OCI-LY7 (cell line): ENCODE measurements around the gene TRAPPC1. TPM values are rescaled to one million over a fixed set of nuclear protein-coding genes. Genes with fewer than 3 reads are reported as not detected.
A peak's percentile ranks its signal among the peaks of the same experiment; 100 is the strongest.

Experiments used
- BruUV-seq: library from RNA; stranded (reverse); fragments of 400-500 nt; replicated peaks from 2 replicates; lab custom pipeline; 2021; lab: Mats Ljungman, UMichigan
- CTCF ChIA-PET: fragments of 300-600 bp; sonication (Branson Sonifier 250); formaldehyde crosslinking; loops from one replicate; lab custom pipeline; 2022; ENCODE audit warnings: antibody characterized with exemption; ENCODE audit not compliant: unreplicated experiment; lab: Charles Lee
- POLR2A ChIA-PET: fragments of 300-600 bp; sonication (Branson Sonifier 250); formaldehyde crosslinking; loops from one replicate; lab custom pipeline; 2022; ENCODE audit warnings: antibody characterized with exemption; lab: Charles Lee
- DNase-seq: peaks from one replicate; pipeline ENCODE4 v3.0.0-alpha.2; 2015; ENCODE audit warnings: low spot score
- H2AFZ ChIP-seq: fragments of 200-600 bp; sonication (generic), shearing (Covaris generic); 2 replicates; pipeline ENCODE4 v1.6.1; 2014; ENCODE audit warnings: mild to moderate bottlenecking, antibody characterized with exemption, low read length, moderate library complexity
- H3K27ac ChIP-seq: fragments of 200-600 bp; sonication (generic); 2 replicates; pipeline ENCODE4 v1.5.1; 2014; ENCODE audit warnings: mixed run types, low read depth, mild to moderate bottlenecking, moderate library complexity, low read length, inconsistent platforms; ENCODE audit not compliant: poor library complexity, severe bottlenecking
- H3K36me3 ChIP-seq: fragments of 200-600 bp; sonication (generic); 2 replicates; pipeline ENCODE4 v1.6.1; 2014; ENCODE audit warnings: mild to moderate bottlenecking, antibody characterized with exemption, low read length, moderate library complexity, mixed read lengths; ENCODE audit not compliant: insufficient read depth
- H3K4me1 ChIP-seq: fragments of 200-600 bp; sonication (generic); 2 replicates; pipeline ENCODE4 v1.5.1; 2014; ENCODE audit warnings: mild to moderate bottlenecking, low read length; ENCODE audit not compliant: insufficient read depth, poor library complexity, severe bottlenecking
- H3K4me2 ChIP-seq: fragments of 200-600 bp; sonication (generic); 2 replicates; pipeline ENCODE4 v1.6.1; 2014; ENCODE audit warnings: mild to moderate bottlenecking, low read length
- H3K4me3 ChIP-seq: fragments of 200-600 bp; sonication (generic); 2 replicates; pipeline ENCODE4 v1.5.1; 2014; ENCODE audit warnings: mild to moderate bottlenecking, low read depth, low read length; ENCODE audit not compliant: poor library complexity, severe bottlenecking
- H3K79me2 ChIP-seq: fragments of 200-600 bp; sonication (generic); 2 replicates; pipeline ENCODE4 v1.6.1; 2016; ENCODE audit warnings: low read depth, mild to moderate bottlenecking, low read length, moderate library complexity, mixed read lengths; ENCODE audit not compliant: insufficient read depth
- H3K9me2 ChIP-seq: fragments of 200-600 bp; sonication (generic); 2 replicates; pipeline ENCODE4 v1.6.1; 2016; ENCODE audit warnings: mild to moderate bottlenecking, low read length, mixed read lengths; ENCODE audit not compliant: insufficient read depth
- H3K9me3 ChIP-seq: fragments of 200-600 bp; sonication (generic); 2 replicates; pipeline ENCODE4 v1.6.1; 2014; ENCODE audit warnings: mild to moderate bottlenecking, mixed run types, low read length, mixed read lengths
- H4K20me1 ChIP-seq: fragments of 200-600 bp; sonication (generic); 2 replicates; pipeline ENCODE4 v1.6.1; 2014; ENCODE audit warnings: mild to moderate bottlenecking, antibody characterized with exemption, low read length, moderate library complexity, mixed read lengths; ENCODE audit not compliant: insufficient read depth
- CTCF ChIP-seq: fragments of 200-600 bp; sonication (generic); conservative IDR thresholded peaks from 2 replicates; pipeline ENCODE4 v1.5.1; 2014; ENCODE audit warnings: mild to moderate bottlenecking, antibody characterized with exemption, low read length, moderate library complexity, mixed read lengths
- EZH2phosphoT487 ChIP-seq: fragments of 200-600 bp; sonication (generic); IDR thresholded peaks from 2 replicates; pipeline ENCODE4 v1.6.1; 2018; ENCODE audit warnings: low read depth, borderline replicate concordance, mild to moderate bottlenecking, mixed run types, antibody characterized with exemption, low read length, moderate library complexity, mixed read lengths
- intact Hi-C: fragments of 100-400 bp; cut with micrococcal nuclease; formaldehyde crosslinking; loops from one replicate; pipeline ENCODE4 v1.10.0; 2022; ENCODE audit not compliant: unreplicated experiment
- total RNA-seq, 2 experiments: library from RNA; depleted of rRNA in 1 of 2; stranded (reverse); fragments of >200 nt in 1 of 2; shearing (Covaris generic) in 1 of 2; gene quantifications; 2 replicates each; pipeline ENCODE4 v1.2.3, GENCODE V29; 2014 to 2022

Gene TRAPPC1
- total RNA-seq, 2 experiments from 2014 or later: 40.2 to 150 TPM

DNA sequence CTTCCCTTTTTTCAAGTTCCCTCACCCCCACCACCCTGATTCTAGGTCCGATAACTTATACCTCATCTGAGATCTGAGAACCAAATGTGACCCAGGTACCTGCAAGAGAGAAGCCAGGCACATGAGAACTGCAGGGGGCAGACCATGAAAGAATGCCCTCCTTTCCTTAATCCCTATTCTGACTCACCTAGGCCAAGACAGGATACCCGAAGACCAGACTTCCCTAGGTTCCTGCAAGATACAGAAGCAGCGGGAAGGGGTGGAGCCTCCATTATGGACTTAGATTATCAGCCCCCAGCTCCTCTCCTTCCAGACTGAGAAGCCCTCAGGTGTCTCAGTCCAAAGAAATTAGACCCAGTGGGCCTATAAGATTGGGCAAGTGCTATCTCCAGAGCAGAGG lies 4.2 kb downstream of the TRAPPC1 start:
- intact Hi-C loops: no loop called here
- ChIA-PET POLR2A (no interaction called here), CTCF (no interaction called here)
- TF ChIP-seq CTCF (no peak), EZH2phosphoT487 (no peak)
- no TSS peak for BruUV-seq
- Histone ChIP-seq H3K9me3 (no peaks in the 10 kb centered on the region), H4K20me1 (no peaks in the 10 kb centered on the region), H3K79me2 (peaks cover 15% of the 10 kb centered on the region), H3K27ac (no peak overlapping the region), H3K36me3 (peaks cover 15% of the 10 kb centered on the region), H2AFZ (no peak overlapping the region), H3K4me2 (no peak overlapping the region), H3K4me1 (peaks cover 8% of the 10 kb centered on the region), H3K4me3 (no peak overlapping the region), H3K9me2 (no peaks in the 10 kb centered on the region)
- no peak for DNase-seq

DNA sequence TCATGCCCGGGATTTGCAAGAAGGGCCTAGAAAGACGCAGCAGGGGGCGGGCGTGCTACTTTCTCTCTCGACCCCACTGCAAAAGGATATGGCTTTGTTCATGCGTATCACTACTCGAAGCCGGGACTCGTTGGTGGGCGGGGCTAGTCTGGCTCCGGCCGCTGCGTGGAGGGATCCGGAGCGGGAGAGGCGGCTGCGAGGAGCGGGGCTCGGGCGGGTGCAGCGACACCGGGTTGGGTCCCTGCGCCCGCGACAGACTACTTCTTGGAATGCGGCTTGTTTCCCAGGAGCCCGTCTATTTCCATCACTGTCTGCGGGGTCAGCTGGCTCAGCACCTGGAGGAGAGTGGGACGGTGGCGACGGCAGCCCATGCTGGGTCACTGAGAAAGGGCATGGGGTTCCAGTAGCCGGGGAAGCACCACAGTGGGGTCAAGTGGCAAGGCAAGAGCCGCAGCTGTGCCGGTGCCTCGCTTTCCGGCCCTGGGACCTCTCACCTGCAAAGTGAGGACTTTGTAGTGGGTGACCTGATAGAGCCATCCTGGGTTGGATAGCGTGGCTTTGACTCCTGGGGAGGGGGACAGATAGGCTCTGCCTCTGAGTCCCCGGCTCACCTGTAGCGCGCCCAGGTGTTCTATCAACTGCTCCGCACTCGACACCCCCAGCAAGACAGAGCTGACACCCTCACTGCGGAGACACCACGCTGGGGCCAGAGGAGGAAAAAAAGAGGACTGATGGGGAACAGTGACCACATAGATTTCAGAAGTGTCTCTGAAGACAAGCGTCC lies 8.7 kb downstream of the TRAPPC1 start:
- intact Hi-C loops: no loop called here
- Histone ChIP-seq H3K4me3 (no peak overlapping the region), H3K9me2 (no peaks in the 10 kb centered on the region), H3K9me3 (no peaks in the 10 kb centered on the region), H4K20me1 (no peaks in the 10 kb centered on the region), H3K4me1 (no peaks in the 10 kb centered on the region), H3K4me2 (no peak overlapping the region; the same call in 1 of the 2 replicates), H3K27ac (no peak overlapping the region), H2AFZ (no peak overlapping the region), H3K79me2 (no peaks in the 10 kb centered on the region), H3K36me3 (peaks cover 3% of the 10 kb centered on the region; the same call in 1 of the 2 replicates)
- TF ChIP-seq EZH2phosphoT487 (no peak), CTCF (no peak)
- ChIA-PET CTCF (no interaction called here), POLR2A (no interaction called here)
- no TSS peak for BruUV-seq
- DNase-seq: no peak

DNA sequence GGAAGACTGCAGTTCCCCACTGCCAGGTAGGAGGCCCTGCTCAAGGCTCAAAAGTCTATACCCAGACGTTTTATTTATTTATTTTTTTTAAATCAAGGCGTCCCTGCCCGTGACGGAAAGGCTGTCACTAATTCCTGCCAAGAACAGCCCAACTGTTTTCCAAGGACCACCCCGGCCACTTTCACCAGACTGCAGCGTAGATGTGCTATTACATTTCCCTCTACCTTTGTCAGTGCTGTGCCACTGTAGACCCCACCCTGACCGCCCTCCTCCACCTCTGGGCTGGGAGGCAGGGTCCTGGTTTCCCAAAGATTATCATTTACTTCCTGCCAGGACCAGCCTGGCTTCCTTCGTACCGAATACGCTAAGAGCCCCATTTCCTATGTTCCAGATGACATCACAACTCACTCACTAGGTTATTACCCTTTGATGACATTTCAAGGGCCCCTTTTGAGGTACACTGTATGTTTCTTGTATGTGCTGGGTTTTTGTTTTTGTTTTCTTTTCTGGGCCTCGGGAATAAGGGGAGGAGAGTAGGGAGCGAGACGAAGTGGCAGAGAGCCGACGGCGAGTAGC lies 9.4 kb downstream of the TRAPPC1 start:
- no peaks in the 10 kb centered on the region for H3K79me2 ChIP-seq
- no peaks in the 10 kb centered on the region for H3K9me3 ChIP-seq
- CTCF ChIA-PET: no interaction called here
- intact Hi-C loops: no loop called here
- H3K4me3 ChIP-seq: no peak overlapping the region
- H2AFZ ChIP-seq: no peak overlapping the region
- TSS peak; percentile 51 for BruUV-seq
- no peak overlapping the region for H3K27ac ChIP-seq
- peaks cover 3% of the 10 kb centered on the region; the same call in 1 of the 2 replicates for H3K36me3 ChIP-seq
- TF ChIP-seq EZH2phosphoT487 (no peak), CTCF (no peak)
- DNase-seq: no peak
- no peaks in the 10 kb centered on the region for H3K4me1 ChIP-seq
- H3K9me2 ChIP-seq: no peaks in the 10 kb centered on the region
- H4K20me1 ChIP-seq: no peaks in the 10 kb centered on the region
- no peak overlapping the region; the same call in 1 of the 2 replicates for H3K4me2 ChIP-seq
- POLR2A ChIA-PET: no interaction called here
